Measurements from ENCODE around the gene RAB44. TPM values are rescaled to one million over a fixed set of nuclear protein-coding genes. Genes with fewer than 3 reads are reported as not detected.

RAB44 gene, protein sequence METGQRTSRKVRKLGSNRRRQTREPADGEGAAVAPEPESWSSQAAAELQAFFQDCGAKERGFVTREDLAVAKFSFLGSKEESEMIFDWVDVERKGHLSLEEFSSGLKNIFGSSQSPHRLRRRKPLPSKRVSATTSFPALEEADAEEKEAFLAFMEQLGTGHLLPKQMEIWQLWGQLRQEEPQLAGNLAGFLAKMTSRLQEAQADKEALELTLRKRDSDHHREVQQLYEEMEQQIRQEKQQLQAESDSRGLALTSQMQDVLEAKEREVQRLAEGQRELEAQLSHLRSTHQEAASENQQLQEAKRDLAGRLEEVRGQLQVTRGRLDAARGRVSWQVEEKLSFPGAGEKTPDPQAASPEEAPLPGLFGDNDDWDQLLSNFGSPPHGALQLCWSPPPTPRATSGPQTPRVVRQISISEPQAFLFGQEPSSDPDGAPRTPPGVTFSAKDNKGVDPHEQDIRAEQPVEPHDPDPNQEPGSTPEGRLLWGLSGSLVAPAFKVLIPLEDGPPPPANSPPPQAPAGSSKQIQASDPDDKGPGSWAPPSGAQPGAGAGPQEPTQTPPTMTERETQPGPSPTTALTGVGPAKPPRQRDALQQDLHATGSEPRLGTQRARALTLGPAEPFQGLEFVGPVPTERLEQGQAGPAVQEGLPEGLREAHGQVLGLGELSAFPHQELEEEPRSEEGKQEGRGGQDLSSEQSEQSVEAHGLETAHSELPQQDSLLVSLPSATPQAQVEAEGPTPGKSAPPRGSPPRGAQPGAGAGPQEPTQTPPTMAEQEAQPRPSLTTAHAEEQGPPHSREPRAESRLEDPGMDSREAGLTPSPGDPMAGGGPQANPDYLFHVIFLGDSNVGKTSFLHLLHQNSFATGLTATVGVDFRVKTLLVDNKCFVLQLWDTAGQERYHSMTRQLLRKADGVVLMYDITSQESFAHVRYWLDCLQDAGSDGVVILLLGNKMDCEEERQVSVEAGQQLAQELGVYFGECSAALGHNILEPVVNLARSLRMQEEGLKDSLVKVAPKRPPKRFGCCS
- 0.01 TPM for polyA plus RNA-seq (2013, experiment 1 of 2)
- polyA plus RNA-seq (2013, experiment 2 of 2): 0.01 TPM

DNA sequence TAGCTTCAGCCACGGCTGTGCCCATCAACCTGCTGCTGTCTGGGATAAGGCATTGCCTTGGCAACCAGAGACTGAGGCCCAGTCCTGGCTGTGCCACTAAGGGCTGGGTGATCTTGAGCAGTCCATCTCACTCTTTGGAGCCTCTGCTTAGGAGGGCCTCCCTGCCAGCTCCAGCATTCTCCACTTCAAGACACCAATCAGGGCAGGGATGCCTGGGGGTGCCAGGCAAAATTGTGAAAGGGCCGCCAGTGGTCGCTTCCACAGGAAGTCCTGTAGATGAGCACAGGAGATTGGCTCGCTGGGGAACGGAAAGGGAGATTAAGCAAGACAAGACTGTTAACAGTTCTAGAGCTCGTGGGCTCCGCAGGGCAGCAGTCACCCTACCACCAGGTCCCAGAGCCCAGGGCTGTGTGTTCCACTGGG, at the start of gene RAB44:
TSS of gene RAB44 (plus strand) at position 346 of the 423 bp plus-strand sequence. CDS start 6,410 bp downstream, outside the sequence.
- H2AFZ ChIP-seq (ENCODE audit: low read depth, low read length): no peak within 1 kb of the TSS
- no peak within 1 kb of the TSS for H4K8ac ChIP-seq (ENCODE audit: low read length)
- no peak within 1 kb of the TSS for H3K9ac ChIP-seq (ENCODE audit: low read length)
- H3K36me3 ChIP-seq (ENCODE audit: control insufficient read depth in 1 of 2, insufficient read depth in 2 of 2, low read depth in 1 of 2, low read length in 2 of 2): no peaks in the 10 kb centered on the region
- H2AK5ac ChIP-seq (ENCODE audit: low read length, severe bottlenecking): no peak within 1 kb of the TSS
- no peak within 1 kb of the TSS for H4K91ac ChIP-seq (ENCODE audit: low read length)
- H3K18ac ChIP-seq (ENCODE audit: low read depth in 1 of 2, low read length in 2 of 2): no peak within 1 kb of the TSS
- H3K23ac ChIP-seq (ENCODE audit: low read length in 2 of 2): no peak within 1 kb of the TSS
- no peak for DNase-seq
- 77% methylated on average over 7 of the region's 7 CpGs for WGBS
- no peak within 1 kb of the TSS for H3K4me3 ChIP-seq (ENCODE audit: insufficient read depth in 1 of 2, low read depth in 1 of 2, low read length in 2 of 2)
- no peak within 1 kb of the TSS for H3K14ac ChIP-seq (ENCODE audit: low read length in 2 of 2)
- no peak within 1 kb of the TSS for H3K4ac ChIP-seq (ENCODE audit: low read depth in 1 of 2, low read length in 2 of 2)
- H2BK15ac ChIP-seq (ENCODE audit: low read depth, poor library complexity, severe bottlenecking): no peak within 1 kb of the TSS
- no peak within 1 kb of the TSS for H3K4me2 ChIP-seq (ENCODE audit: low read length, poor library complexity, severe bottlenecking)
- no peak within 1 kb of the TSS for H2BK12ac ChIP-seq (ENCODE audit: low read length in 2 of 2)
- H3K9me3 ChIP-seq (ENCODE audit: control insufficient read depth, low read length): peaks cover 7% of the 10 kb centered on the region
- H2BK5ac ChIP-seq (ENCODE audit: low read depth, low read length, poor library complexity, severe bottlenecking): no peak within 1 kb of the TSS
- H3K79me1 ChIP-seq (replicated peaks; ENCODE audit: low read length, poor library complexity, severe bottlenecking): no peaks in the 10 kb centered on the region
- H3K4me1 ChIP-seq (ENCODE audit: control insufficient read depth, insufficient read depth, low read depth, low read length): peaks cover 4% of the 10 kb centered on the region
- no peak within 1 kb of the TSS for H3K27ac ChIP-seq (ENCODE audit: low read length, poor library complexity, severe bottlenecking)
- no peak within 1 kb of the TSS for H2BK120ac ChIP-seq (ENCODE audit: low read depth, low read length)
- H3K27me3 ChIP-seq (ENCODE audit: control insufficient read depth in 1 of 2, insufficient read depth in 1 of 2, low read length in 2 of 2): peaks cover 5 to 6% of the 10 kb centered on the region in 2 experiments

DNA sequence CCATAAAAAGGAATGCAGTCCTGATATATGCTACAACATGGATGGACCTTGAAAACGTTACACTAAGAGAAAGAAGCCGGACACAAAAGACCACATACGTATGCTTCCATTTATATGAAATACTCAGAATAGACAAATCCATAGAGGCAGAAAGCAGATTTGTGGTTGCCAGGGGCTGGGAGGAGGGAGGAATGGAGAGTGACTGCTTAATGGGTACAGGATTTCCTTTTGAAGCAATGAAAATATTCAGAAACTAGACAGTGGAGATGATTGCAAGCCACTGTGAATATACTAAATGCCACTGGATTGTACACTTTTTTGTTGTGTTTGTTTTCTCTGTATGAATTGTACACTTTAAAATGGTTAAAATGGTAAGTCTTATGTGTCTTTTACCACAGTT, 48.5 kb upstream of the RAB44 start:
- Histone ChIP-seq H2AK5ac (ENCODE audit: low read length, severe bottlenecking) (no peak overlapping the region), H3K4me1 (ENCODE audit: control insufficient read depth, insufficient read depth, low read depth, low read length) (peaks cover 13% of the 10 kb centered on the region), H2BK15ac (ENCODE audit: low read depth, poor library complexity, severe bottlenecking) (no peak overlapping the region), H3K23ac (ENCODE audit: low read length in 2 of 2) (no peak overlapping the region), H3K4ac (ENCODE audit: low read depth in 1 of 2, low read length in 2 of 2) (no peak overlapping the region), H3K18ac (ENCODE audit: low read depth in 1 of 2, low read length in 2 of 2) (no peak overlapping the region), H2AFZ (ENCODE audit: low read depth, low read length) (no peak overlapping the region), H3K27ac (ENCODE audit: low read length, poor library complexity, severe bottlenecking) (no peak overlapping the region), H4K8ac (ENCODE audit: low read length) (no peak overlapping the region), H3K36me3 (ENCODE audit: control insufficient read depth in 1 of 2, insufficient read depth in 2 of 2, low read depth in 1 of 2, low read length in 2 of 2) (no peaks in the 10 kb centered on the region), H3K14ac (ENCODE audit: low read length in 2 of 2) (no peak overlapping the region), H2BK120ac (ENCODE audit: low read depth, low read length) (no peak overlapping the region), H3K4me2 (ENCODE audit: low read length, poor library complexity, severe bottlenecking) (no peak overlapping the region), H3K79me1 (replicated peaks; ENCODE audit: low read length, poor library complexity, severe bottlenecking) (no peaks in the 10 kb centered on the region), H3K9ac (ENCODE audit: low read length) (no peak overlapping the region), H3K4me3 (ENCODE audit: insufficient read depth in 1 of 2, low read depth in 1 of 2, low read length in 2 of 2) (no peak overlapping the region), H2BK5ac (ENCODE audit: low read depth, low read length, poor library complexity, severe bottlenecking) (no peak overlapping the region), H3K9me3 (ENCODE audit: control insufficient read depth, low read length) (no peaks in the 10 kb centered on the region), H2BK12ac (ENCODE audit: low read length in 2 of 2) (no peak overlapping the region), H3K27me3 (ENCODE audit: control insufficient read depth in 1 of 2, insufficient read depth in 1 of 2, low read length in 2 of 2) (peaks cover 0 to 8% of the 10 kb centered on the region in 2 experiments), H4K91ac (ENCODE audit: low read length) (no peak overlapping the region)
- DNase-seq: no peak
- WGBS: 100% methylated on average over 1 of the region's 3 CpGs

DNA sequence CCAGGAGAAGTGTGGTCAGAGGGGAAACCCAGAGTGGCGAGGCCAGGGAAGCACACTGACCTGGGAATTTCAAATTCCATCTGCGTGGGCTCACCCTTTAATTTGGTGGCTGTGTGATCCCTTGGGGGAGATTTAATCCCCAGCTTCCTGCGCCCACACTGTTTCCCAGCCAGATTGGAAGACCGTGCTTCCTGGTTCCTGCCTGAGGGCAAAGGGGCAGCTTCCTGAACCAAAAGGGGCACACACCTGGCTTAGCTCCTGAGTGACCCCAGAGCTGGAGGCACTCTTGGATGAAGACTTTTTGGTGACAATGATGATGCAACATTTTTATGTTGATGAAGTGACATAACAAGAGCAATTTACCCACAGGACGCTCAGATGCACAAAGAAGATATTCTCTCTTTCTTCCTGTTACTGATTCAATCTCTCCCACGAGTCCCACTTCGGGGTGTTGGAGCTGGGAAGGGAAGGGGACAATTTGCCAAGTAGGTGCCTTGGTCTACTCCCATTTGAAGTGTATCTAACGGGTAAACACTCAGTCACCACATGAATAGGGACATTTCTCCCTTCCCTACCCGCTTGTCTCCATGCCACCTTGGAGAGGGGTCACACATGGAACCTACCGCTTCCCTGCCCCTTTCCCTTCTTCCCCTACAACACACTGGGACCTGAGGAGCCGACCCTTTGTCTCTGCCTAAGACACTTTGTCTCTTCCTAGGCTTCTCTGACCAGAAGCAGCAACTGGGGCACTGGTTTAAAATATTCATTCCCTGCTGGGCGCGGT, 47.7 kb upstream of the RAB44 start:
- no peak overlapping the region for H3K23ac ChIP-seq (ENCODE audit: low read length in 2 of 2)
- H3K27ac ChIP-seq (ENCODE audit: low read length, poor library complexity, severe bottlenecking): no peak overlapping the region
- H3K18ac ChIP-seq (ENCODE audit: low read depth in 1 of 2, low read length in 2 of 2): no peak overlapping the region
- peak overlapping the region; percentile 1 for H2AK5ac ChIP-seq (ENCODE audit: low read length, severe bottlenecking)
- H3K79me1 ChIP-seq (replicated peaks; ENCODE audit: low read length, poor library complexity, severe bottlenecking): no peaks in the 10 kb centered on the region
- H4K91ac ChIP-seq (ENCODE audit: low read length): no peak overlapping the region
- no peak overlapping the region for H3K9ac ChIP-seq (ENCODE audit: low read length)
- H3K27me3 ChIP-seq (ENCODE audit: control insufficient read depth in 1 of 2, insufficient read depth in 1 of 2, low read length in 2 of 2): peaks cover 0 to 10% of the 10 kb centered on the region in 2 experiments
- H4K8ac ChIP-seq (ENCODE audit: low read length): no peak overlapping the region
- no peak overlapping the region for H3K14ac ChIP-seq (ENCODE audit: low read length in 2 of 2)
- no peak overlapping the region for H2BK5ac ChIP-seq (ENCODE audit: low read depth, low read length, poor library complexity, severe bottlenecking)
- no peak overlapping the region for H2BK120ac ChIP-seq (ENCODE audit: low read depth, low read length)
- peaks cover 9% of the 10 kb centered on the region for H3K4me1 ChIP-seq (ENCODE audit: control insufficient read depth, insufficient read depth, low read depth, low read length)
- DNase-seq: no peak
- no peak overlapping the region for H3K4me3 ChIP-seq (ENCODE audit: insufficient read depth in 1 of 2, low read depth in 1 of 2, low read length in 2 of 2)
- H3K4me2 ChIP-seq (ENCODE audit: low read length, poor library complexity, severe bottlenecking): no peak overlapping the region
- no peaks in the 10 kb centered on the region for H3K9me3 ChIP-seq (ENCODE audit: control insufficient read depth, low read length)
- no peak overlapping the region for H3K4ac ChIP-seq (ENCODE audit: low read depth in 1 of 2, low read length in 2 of 2)
- H2BK15ac ChIP-seq (ENCODE audit: low read depth, poor library complexity, severe bottlenecking): no peak overlapping the region
- H2AFZ ChIP-seq (ENCODE audit: low read depth, low read length): no peak overlapping the region
- 86% methylated on average over 12 of the region's 13 CpGs for WGBS
- H2BK12ac ChIP-seq (ENCODE audit: low read length in 2 of 2): no peak overlapping the region
- H3K36me3 ChIP-seq (ENCODE audit: control insufficient read depth in 1 of 2, insufficient read depth in 2 of 2, low read depth in 1 of 2, low read length in 2 of 2): no peaks in the 10 kb centered on the region

Data from mesenchymal stem cell (in vitro differentiated cells and primary cell).